ENCODE data around the gene TRPM3.

The TRPM3 gene

DNA sequence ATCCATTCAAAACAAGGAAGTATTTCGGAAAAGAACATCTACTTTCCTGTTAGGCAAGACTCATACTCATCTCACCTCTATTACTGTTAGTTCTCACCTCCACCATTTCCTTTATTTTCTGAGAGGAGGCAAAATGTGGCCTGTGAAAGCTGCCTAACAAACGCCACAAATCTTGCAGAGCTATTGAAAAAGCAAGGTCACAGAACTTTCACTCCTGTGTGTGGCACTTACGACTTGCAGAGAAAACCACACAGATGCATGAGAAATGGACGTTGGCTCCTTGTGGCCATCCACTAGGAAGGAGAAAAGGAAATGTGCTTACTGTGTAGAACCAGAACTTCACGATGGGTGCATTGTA is 511.2 kb downstream of the TRPM3 start:
- POLR2A ChIA-PET, result no interaction called here

DNA sequence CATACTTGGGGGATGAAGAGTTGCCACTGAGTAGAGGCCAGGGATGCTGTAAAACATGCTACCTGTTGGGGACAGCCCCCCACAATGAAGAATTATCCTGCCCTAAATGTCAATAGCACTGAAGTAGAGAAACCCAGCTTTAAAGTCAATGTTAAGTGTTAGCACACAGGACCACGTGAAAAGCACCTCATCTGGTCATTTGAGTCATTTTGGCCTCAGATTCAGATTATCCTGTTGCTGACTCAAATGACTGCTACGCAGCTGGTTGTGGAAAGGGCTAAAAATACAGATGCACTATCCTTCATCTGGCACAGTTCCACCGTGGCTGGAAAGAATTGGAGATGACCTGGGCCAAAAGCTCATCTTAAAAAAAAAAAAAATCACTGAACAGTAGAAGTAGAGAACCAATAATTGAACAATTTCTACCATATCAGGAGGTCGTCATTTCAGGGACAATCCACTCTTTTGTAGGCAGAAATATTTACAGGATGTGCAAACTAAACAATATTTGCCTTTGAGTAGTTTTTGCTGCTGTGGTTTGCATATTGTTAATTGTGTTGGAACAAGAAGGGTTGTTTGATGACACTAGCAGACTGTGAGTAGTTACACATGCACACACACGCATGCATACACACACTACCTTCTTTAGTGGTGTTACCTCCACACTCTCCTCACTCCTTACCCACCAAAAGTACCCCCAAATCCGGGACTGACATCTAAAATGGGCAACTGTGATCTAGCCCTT is 511.7 kb downstream of the TRPM3 start:
- TF ChIP-seq, protein P1, sequence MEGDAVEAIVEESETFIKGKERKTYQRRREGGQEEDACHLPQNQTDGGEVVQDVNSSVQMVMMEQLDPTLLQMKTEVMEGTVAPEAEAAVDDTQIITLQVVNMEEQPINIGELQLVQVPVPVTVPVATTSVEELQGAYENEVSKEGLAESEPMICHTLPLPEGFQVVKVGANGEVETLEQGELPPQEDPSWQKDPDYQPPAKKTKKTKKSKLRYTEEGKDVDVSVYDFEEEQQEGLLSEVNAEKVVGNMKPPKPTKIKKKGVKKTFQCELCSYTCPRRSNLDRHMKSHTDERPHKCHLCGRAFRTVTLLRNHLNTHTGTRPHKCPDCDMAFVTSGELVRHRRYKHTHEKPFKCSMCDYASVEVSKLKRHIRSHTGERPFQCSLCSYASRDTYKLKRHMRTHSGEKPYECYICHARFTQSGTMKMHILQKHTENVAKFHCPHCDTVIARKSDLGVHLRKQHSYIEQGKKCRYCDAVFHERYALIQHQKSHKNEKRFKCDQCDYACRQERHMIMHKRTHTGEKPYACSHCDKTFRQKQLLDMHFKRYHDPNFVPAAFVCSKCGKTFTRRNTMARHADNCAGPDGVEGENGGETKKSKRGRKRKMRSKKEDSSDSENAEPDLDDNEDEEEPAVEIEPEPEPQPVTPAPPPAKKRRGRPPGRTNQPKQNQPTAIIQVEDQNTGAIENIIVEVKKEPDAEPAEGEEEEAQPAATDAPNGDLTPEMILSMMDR (IDR thresholded peaks at IDR 0.05; ENCODE audit: control extremely low read depth, extremely low read depth, low read depth, missing control alignments), result no peak
- no peak for DNase-seq (ENCODE audit: extremely low spot score)
- CTCF ChIA-PET, result interaction anchor here (1.0 kb wide), 1 partner anchor 15 kb away, joined by 3 read pairs; no protein-coding TSS in a partner anchor
- POLR2A ChIA-PET, result no interaction called here

More for the DNA sequence above, 511.2 kb downstream of the TRPM3 start:
- TF ChIP-seq, protein P1 (IDR thresholded peaks at IDR 0.05; ENCODE audit: control extremely low read depth, extremely low read depth, low read depth, missing control alignments), result no peak
- DNase-seq (ENCODE audit: extremely low spot score), result no peak
- CTCF ChIA-PET, result no interaction called here

DNA sequence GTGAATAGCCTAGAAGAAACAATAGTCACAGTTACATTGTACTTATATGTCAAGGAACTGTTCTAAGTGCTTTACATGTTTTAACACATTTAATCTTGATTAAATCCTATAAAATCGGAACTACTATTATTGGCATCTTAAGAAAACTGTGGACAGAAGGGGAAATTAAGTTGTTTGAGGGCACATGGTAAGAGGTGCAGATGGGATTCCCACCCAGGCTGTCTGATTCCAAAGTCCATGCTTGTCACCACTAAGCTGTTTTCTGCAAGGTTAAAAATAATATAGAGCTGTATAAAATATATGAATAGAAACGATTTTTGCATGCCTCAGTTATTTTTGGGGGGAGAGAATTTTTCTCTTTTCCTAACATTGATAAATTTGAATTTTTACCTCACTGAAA is 512.4 kb downstream of the TRPM3 start:
- ChIA-PET POLR2A (no interaction called here), CTCF (interaction anchor here (1.0 kb wide), 1 partner anchor 14 kb away, joined by 3 read pairs; no protein-coding TSS in a partner anchor)
- DNase-seq (ENCODE audit: extremely low spot score), result no peak
- TF ChIP-seq, protein P1 (IDR thresholded peaks at IDR 0.05; ENCODE audit: control extremely low read depth, extremely low read depth, low read depth, missing control alignments), result no peak

DNA sequence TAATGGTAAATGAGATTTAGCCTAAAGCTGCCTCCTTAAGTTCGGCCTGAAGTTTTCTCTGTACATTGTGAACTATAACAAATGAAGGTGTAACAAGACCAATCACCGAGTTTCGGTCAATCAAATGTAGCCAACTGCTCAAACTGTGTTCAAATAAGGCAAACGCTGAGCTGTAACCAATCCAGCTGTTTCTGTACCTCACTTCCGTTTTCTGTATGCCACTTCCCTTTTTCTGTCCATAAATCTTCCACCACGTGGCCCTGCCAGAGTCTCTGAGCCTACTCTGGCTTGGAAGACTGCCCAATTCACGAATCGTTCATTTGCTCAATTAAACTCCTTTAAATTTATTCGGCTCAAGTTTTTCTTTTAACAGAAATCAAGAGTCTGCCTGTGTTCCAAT is 513.5 kb downstream of the TRPM3 start:
- ChIA-PET CTCF (no interaction called here), POLR2A (no interaction called here)
- TF ChIP-seq, protein P1 (IDR thresholded peaks at IDR 0.05; ENCODE audit: control extremely low read depth, extremely low read depth, low read depth, missing control alignments), result no peak
- DNase-seq (ENCODE audit: extremely low spot score), result no peak

DNA sequence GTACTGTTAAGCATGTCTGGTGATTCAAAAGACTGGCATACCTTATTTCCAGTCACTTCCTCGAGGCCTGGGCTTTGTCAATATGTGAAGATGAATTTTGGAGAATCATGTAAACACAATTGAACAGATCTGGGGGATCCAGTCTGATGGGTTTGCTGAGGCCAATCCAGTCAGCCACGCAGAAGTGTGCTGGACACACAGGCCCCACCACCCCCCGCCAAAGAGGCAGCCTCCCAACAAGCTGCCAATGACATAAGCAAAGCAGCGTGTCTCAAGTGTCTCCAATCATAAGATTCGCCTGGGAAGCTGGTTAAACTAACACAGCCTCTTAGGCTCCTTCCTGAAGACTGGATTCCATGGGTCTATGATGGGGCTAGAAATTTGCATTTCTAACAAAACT is 514.1 kb downstream of the TRPM3 start:
- TF ChIP-seq, protein P1 (IDR thresholded peaks at IDR 0.05; ENCODE audit: control extremely low read depth, extremely low read depth, low read depth, missing control alignments), result no peak
- POLR2A ChIA-PET, result no interaction called here
- CTCF ChIA-PET, result no interaction called here
- DNase-seq (ENCODE audit: extremely low spot score), result no peak

DNA sequence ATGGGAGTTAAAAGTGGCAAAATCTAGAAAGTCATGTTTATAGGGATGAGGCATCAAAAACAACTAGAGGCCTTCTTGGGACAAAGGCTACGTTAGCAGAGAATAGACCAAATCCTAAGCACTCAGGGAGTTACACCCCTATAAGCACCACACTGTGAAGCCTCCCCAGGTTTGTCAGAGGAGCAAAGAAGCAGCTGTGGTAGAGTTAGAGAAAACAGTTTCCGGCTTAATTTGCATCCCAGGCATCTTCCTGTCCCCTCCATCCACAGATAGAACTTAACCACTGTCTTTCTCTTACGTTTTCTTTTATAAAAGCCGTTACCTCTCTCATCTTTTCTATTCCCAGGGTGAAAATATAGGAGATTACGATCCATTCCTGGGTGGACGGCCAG is 518.4 kb downstream of the TRPM3 start:
- CTCF ChIA-PET, result interaction anchor here (0.7 to 2.2 kb wide), 39 partner anchors 10 to 1181 kb away, joined by 3 to 27 read pairs (median 4); no protein-coding TSS in a partner anchor
- POLR2A ChIA-PET, result no interaction called here
- no peak for DNase-seq (ENCODE audit: extremely low spot score)
- TF ChIP-seq, protein P1 (IDR thresholded peaks at IDR 0.05; ENCODE audit: control extremely low read depth, extremely low read depth, low read depth, missing control alignments), result no peak
